IMR-90 (cell line): Measurements from ENCODE around the gene PKP4.

Experiments
- BHLHE40 ChIP-seq: fragments of 150-350 bp; IDR thresholded peaks from 2 replicates; pipeline ENCODE4 v1.6.1; 2016; ENCODE audit warnings: mild to moderate bottlenecking, low read depth, low read length
- CEBPB ChIP-seq: IDR thresholded peaks from 2 replicates; pipeline ENCODE4 v1.6.1; 2012; ENCODE audit warnings: low read depth, low read length, improper control_type of control experiment
- CTCF ChIP-seq: conservative IDR thresholded peaks from 2 replicates; pipeline ENCODE4 v1.5.1; 2012; ENCODE audit warnings: mild to moderate bottlenecking, low read depth, low read length, improper control_type of control experiment
- FOS ChIP-seq: fragments of 150-350 bp; IDR thresholded peaks from 2 replicates; pipeline ENCODE4 v1.6.1; 2016; ENCODE audit warnings: low read depth, low read length
- MAFK ChIP-seq: IDR thresholded peaks from 2 replicates; pipeline ENCODE4 v1.6.1; 2012; ENCODE audit warnings: low read depth, low read length, improper control_type of control experiment
- MAZ ChIP-seq: IDR thresholded peaks from 2 replicates; pipeline ENCODE4 v1.6.1; 2012; ENCODE audit warnings: low read depth, mild to moderate bottlenecking, low read length, improper control_type of control experiment, moderate library complexity, borderline replicate concordance
- POLR2A ChIP-seq: IDR thresholded peaks from 2 replicates; pipeline ENCODE4 v1.6.1; 2012; ENCODE audit warnings: mild to moderate bottlenecking, low read depth, low read length
- RAD21 ChIP-seq: IDR thresholded peaks from 2 replicates; pipeline ENCODE4 v1.6.1; 2012; ENCODE audit warnings: low read length, improper control_type of control experiment
- SMC3 ChIP-seq: fragments of 150-350 bp; IDR thresholded peaks from 2 replicates; pipeline ENCODE4 v1.6.1; 2016; ENCODE audit warnings: low read depth, mild to moderate bottlenecking, antibody characterized with exemption, low read length, moderate library complexity

DNA sequence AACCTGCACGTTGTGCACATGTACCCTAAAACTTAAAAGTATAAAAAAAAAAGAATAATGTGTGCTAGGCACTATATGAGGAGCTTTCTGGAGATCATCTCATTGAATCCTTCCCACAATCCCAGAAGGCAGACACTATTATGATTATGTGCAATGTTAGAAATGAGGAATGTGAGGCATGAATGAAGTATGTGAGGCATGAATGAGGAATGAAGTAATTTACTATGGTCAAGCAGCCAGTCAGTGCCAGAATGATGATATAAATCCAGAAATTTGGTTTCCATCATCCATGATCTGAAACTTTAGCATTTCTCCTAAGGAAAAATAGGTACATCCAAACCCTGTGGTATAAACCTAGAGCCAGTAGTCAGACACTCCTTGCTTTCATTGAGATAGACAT is 42.2 kb upstream of the PKP4 start:
- no peak for TF ChIP-seq CTCF
- no peak for TF ChIP-seq POLR2A
- TF ChIP-seq CEBPB, result peak; percentile 55; the same call in 1 of the 2 replicates
- no peak for TF ChIP-seq FOS
- TF ChIP-seq RAD21, result no peak
- TF ChIP-seq BHLHE40, result no peak
- TF ChIP-seq SMC3, result no peak
- no peak for TF ChIP-seq MAZ
- no peak for TF ChIP-seq MAFK
